KMS-11 (cell line): ENCODE results near the gene RALGAPA1.
"Not testable (repeated sequence)": the region's sequence is repeated elsewhere in the genome, so short reads cannot be mapped to it uniquely, and the experiment has no call there.

Experiments
- H2AFZ ChIP-seq: fragments of 200-600 bp; sonication (generic); 2 replicates; pipeline ENCODE4 v1.6.1; 2016; ENCODE audit warnings: antibody characterized with exemption, mixed run types, low read depth
- H3K27ac ChIP-seq: fragments of 200-600 bp; sonication (generic); 2 replicates; pipeline ENCODE4 v1.6.1; 2016; ENCODE audit warnings: mild to moderate bottlenecking, mixed run types
- H3K27me3 ChIP-seq: fragments of 200-600 bp; sonication (generic); 2 replicates; pipeline ENCODE4 v1.6.1; 2017; ENCODE audit warnings: mild to moderate bottlenecking, low read depth, mixed run types, moderate library complexity; ENCODE audit not compliant: insufficient read depth
- H3K36me3 ChIP-seq: fragments of 200-600 bp; sonication (generic); 2 replicates; pipeline ENCODE4 v1.6.1; 2017; ENCODE audit warnings: mild to moderate bottlenecking, mixed run types; ENCODE audit not compliant: insufficient read depth
- H3K4me1 ChIP-seq: fragments of 200-600 bp; sonication (generic); 2 replicates; pipeline ENCODE4 v1.6.1; 2016; ENCODE audit warnings: mild to moderate bottlenecking, low read depth, mixed run types; ENCODE audit not compliant: poor library complexity, severe bottlenecking
- H3K4me2 ChIP-seq: fragments of 200-600 bp; sonication (generic); 2 replicates; pipeline ENCODE4 v1.7.0; 2016; ENCODE audit warnings: mild to moderate bottlenecking, mixed run types
- H3K4me3 ChIP-seq: fragments of 200-600 bp; sonication (generic); IDR thresholded peaks from 2 replicates; pipeline ENCODE4 v1.6.1; 2017; ENCODE audit warnings: low read depth, low read length, mixed read lengths; ENCODE audit not compliant: insufficient read depth
- H3K79me2 ChIP-seq: fragments of 200-600 bp; sonication (generic); 2 replicates; pipeline ENCODE4 v1.6.1; 2016; ENCODE audit warnings: low read depth, mixed run types; ENCODE audit not compliant: insufficient read depth
- H3K9ac ChIP-seq: fragments of 200-600 bp; sonication (generic); 2 replicates; pipeline ENCODE4 v1.6.1; 2016; ENCODE audit warnings: mild to moderate bottlenecking, mixed run types
- H4K20me1 ChIP-seq: fragments of 200-600 bp; sonication (generic); 2 replicates; pipeline ENCODE4 v1.6.1; 2016; ENCODE audit warnings: mild to moderate bottlenecking, mixed run types; ENCODE audit not compliant: insufficient read depth
- TF ChIP-seq, protein P1 (sequence below): fragments of 200-600 bp; sonication (generic); conservative IDR thresholded peaks from 2 replicates; pipeline ENCODE4 v1.6.1; 2017; ENCODE audit warnings: low read depth, mild to moderate bottlenecking, antibody characterized with exemption, low read length, moderate library complexity, mixed read lengths

The RALGAPA1 gene

DNA sequence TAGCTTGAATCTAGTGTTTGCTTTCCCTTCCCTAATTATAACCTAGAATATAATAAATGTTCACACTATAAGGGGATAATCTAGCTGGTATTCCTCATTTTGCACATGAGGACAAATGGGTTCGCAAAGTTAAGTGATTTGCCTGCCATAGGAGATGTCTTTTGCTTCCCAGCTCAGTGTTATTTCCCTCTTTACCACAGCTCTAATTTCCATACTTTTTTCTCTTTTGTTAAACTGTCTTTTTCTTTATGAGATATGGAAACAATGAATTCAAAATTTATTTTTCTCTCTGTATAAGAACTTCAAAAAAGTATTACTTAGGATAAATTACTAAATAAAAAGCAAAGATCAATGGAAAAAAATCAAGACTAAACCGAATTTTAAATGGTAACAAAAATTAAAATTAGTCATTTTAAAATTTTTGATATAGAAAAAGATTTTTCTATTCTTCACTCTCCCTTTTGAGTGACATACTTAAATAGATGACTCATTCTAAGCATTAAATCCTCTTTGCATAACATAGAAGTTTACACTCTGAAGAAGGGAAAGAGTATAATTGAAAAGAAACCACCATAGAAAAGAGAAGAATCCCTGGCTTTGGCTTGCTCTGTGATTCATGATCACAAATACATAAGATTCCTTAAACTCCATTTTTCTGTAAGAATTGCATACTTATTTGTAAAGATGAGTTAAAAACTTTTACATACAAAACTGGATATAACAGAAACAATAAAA is 177.9 kb downstream of the RALGAPA1 start:
- H3K27me3 ChIP-seq: no peaks in the 10 kb centered on the region
- no peaks in the 10 kb centered on the region for H3K79me2 ChIP-seq
- H4K20me1 ChIP-seq: no peaks in the 10 kb centered on the region
- H3K4me1 ChIP-seq: no peaks in the 10 kb centered on the region
- H3K4me3 ChIP-seq: no peak overlapping the region
- H2AFZ ChIP-seq: no peak overlapping the region
- TF ChIP-seq, protein P1, sequence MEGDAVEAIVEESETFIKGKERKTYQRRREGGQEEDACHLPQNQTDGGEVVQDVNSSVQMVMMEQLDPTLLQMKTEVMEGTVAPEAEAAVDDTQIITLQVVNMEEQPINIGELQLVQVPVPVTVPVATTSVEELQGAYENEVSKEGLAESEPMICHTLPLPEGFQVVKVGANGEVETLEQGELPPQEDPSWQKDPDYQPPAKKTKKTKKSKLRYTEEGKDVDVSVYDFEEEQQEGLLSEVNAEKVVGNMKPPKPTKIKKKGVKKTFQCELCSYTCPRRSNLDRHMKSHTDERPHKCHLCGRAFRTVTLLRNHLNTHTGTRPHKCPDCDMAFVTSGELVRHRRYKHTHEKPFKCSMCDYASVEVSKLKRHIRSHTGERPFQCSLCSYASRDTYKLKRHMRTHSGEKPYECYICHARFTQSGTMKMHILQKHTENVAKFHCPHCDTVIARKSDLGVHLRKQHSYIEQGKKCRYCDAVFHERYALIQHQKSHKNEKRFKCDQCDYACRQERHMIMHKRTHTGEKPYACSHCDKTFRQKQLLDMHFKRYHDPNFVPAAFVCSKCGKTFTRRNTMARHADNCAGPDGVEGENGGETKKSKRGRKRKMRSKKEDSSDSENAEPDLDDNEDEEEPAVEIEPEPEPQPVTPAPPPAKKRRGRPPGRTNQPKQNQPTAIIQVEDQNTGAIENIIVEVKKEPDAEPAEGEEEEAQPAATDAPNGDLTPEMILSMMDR: no peak
- no peak overlapping the region for H3K9ac ChIP-seq
- no peaks in the 10 kb centered on the region for H3K36me3 ChIP-seq
- H3K27ac ChIP-seq: no peak overlapping the region
- H3K4me2 ChIP-seq: no peak overlapping the region

DNA sequence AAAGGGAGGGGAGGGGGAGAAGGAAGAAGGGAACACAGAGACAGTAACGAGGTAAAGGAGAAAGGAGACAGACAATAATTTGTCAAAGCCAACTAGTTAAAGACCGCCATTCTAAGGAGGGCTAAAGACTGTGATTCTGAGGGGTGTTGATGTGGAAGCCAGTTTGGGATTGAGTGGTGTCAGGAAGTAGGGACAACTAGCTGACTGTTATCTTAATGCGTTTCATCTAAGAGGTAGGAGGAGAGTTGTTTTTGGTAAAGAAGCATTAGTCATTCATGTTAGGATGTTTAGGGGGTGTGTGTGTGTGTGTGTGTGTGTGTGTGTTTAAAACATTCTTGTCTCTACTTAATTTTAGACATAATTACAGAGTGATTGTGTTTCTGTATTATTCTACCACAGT is 180.1 kb downstream of the RALGAPA1 start:
- Histone ChIP-seq H3K4me1 (no peaks in the 10 kb centered on the region), H3K27me3 (no peaks in the 10 kb centered on the region), H3K4me3 (no peak overlapping the region), H2AFZ (no peak overlapping the region), H3K36me3 (no peaks in the 10 kb centered on the region), H3K9ac (no peak overlapping the region), H3K79me2 (no peaks in the 10 kb centered on the region), H3K4me2 (no peak overlapping the region), H4K20me1 (no peaks in the 10 kb centered on the region), H3K27ac (no peak overlapping the region)
- TF ChIP-seq, protein P1: no peak

DNA sequence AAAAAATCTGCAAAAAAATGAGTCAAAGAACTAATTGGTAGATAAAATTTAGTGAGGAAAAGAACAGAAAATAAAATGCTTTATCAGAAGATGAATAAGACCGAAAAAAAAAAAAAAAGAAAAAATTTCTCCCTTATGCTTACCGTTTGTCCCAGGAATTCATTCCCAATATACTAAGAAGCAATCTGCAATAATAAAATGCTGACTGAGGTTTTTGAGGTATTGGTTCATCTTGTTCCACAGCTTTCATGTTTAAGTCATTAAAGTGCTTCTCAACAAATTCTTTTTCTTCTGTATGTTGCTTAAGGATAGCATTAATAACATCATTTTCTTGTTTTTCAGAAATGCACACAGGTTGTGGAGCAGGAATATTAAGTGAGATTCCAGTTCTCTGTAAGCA is 182.1 kb downstream of the RALGAPA1 start:
- H3K4me1 ChIP-seq, H2AFZ ChIP-seq, H3K79me2 ChIP-seq, H3K27ac ChIP-seq, H3K27me3 ChIP-seq, H3K36me3 ChIP-seq, H4K20me1 ChIP-seq, H3K4me3 ChIP-seq, H3K9ac ChIP-seq, H3K4me2 ChIP-seq: not testable (repeated sequence)

DNA sequence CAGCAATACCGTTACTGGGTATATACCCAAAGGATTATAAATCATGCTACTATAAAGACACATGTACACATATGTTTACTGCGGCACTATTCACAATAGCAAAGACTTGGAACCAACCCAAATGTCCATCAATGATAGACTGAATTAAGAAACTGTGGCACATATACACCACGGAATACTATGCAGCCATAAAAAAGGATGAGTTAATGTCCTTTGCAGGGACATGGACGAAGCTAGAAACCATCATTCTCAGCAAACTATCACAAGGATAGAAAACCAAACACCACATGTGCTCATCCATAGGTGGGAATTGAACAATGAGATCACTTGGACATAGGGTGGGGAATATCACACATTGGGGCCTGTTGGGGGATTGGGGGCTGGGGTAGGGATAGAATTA is 187.1 kb downstream of the RALGAPA1 start:
- H3K27me3 ChIP-seq, H4K20me1 ChIP-seq, H3K4me1 ChIP-seq, H3K4me3 ChIP-seq, H3K4me2 ChIP-seq, H3K36me3 ChIP-seq, H3K9ac ChIP-seq, H2AFZ ChIP-seq, H3K79me2 ChIP-seq, H3K27ac ChIP-seq: not testable (repeated sequence)

DNA sequence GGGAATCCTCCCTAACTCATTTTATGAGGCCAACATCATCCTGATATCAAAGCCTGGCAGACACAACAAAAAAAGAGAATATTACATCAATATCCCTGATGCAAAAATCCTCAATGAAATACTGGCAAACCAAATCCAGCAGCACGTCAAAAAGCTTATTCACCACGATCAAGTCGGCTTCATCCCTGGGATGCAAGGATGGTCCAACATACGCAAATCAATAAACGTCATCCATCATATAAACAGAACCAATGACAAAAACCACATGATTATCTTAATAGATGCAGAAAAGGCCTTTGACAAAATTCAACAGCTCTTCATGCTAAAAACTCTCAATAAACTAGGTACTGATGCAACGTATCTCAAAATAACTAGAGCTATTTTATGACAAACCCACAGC is 189.1 kb downstream of the RALGAPA1 start:
- H3K9ac ChIP-seq, H3K4me1 ChIP-seq, H3K27me3 ChIP-seq, H2AFZ ChIP-seq, H3K36me3 ChIP-seq, H3K4me2 ChIP-seq, H3K79me2 ChIP-seq, H3K27ac ChIP-seq, H3K4me3 ChIP-seq, H4K20me1 ChIP-seq: not testable (repeated sequence)

DNA sequence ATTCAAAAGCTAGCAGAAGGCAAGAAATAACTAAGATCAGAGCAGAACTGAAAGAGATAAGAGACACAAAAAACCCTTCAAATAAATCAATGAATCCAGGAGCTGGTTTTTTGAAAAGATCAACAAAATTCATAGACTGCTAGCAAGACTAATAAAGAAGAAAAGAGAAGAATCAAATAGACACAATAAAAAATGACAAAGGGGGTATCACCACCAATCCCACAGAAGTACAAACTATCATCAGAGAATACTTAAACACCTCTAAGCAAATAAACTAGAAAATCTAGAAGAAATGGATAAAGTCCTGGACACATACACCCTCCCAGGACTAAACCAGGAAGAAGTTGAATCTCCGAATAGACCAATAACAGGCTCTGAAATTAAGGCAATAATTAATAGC is 189.6 kb downstream of the RALGAPA1 start:
- not testable (repeated sequence) for H3K36me3 ChIP-seq, H3K4me3 ChIP-seq, H3K27me3 ChIP-seq, H4K20me1 ChIP-seq, H3K9ac ChIP-seq, H3K4me2 ChIP-seq, H3K4me1 ChIP-seq, H3K27ac ChIP-seq, H2AFZ ChIP-seq, H3K79me2 ChIP-seq
